K562 (cell line): Measurements from ENCODE around the gene RSBN1L. TPM values are rescaled to one million over a fixed set of nuclear protein-coding genes. Genes with fewer than 3 reads are reported as not detected.

Experiments used
- E2F1 ChIP-seq: sonication (generic); formaldehyde crosslinking; IDR thresholded peaks from 2 replicates; pipeline ENCODE4 v1.8.1; 2023; ENCODE audit warnings: mild to moderate bottlenecking, missing genetic modification reagents, moderate library complexity
- ELF1 ChIP-seq: fragments of 200-800 bp; sonication (Bioruptor generic); IDR thresholded peaks from 2 replicates; pipeline ENCODE4 v1.6.1; 2016; ENCODE audit warnings: missing genetic modification characterization, missing compliant biosample characterization
- ETV6 ChIP-seq, 3 experiments: fragments of 150-350 bp in 1 of 3; sonication (generic) in 1 of 3; formaldehyde crosslinking in 1 of 3; IDR thresholded peaks; 2 replicates each; pipeline versions ENCODE4 v1.6.1 to v1.8.0; 2014 to 2022; ENCODE audit warnings: borderline replicate concordance in 2 of 3, low read depth in 2 of 3, antibody characterized with exemption in 1 of 3, low read length in 1 of 3, mild to moderate bottlenecking in 1 of 3, missing genetic modification reagents in 1 of 3
- EWSR1 ChIP-seq: fragments of 450-650 bp; IDR thresholded peaks from 2 replicates; pipeline ENCODE4 v1.6.1; 2018; ENCODE audit warnings: borderline replicate concordance, mild to moderate bottlenecking, low read depth, moderate library complexity; ENCODE audit not compliant: partially characterized antibody
- NELFE ChIP-seq: IDR thresholded peaks from 2 replicates; pipeline ENCODE4 v1.6.1; 2011; ENCODE audit warnings: mild to moderate bottlenecking; ENCODE audit not compliant: insufficient read depth, insufficient read length
- RBM34 ChIP-seq: fragments of 200-400 bp; formaldehyde crosslinking; IDR thresholded peaks from 2 replicates; pipeline ENCODE4 v1.6.1; 2018; ENCODE audit warnings: low read length, borderline replicate concordance; ENCODE audit not compliant: insufficient read depth
- RNF2 ChIP-seq: sonication (generic); IDR thresholded peaks from 2 replicates; pipeline ENCODE4 v1.6.1; 2016
- RUNX1 ChIP-seq: sonication (generic); IDR thresholded peaks from 2 replicates; pipeline ENCODE4 v1.6.1; 2016; ENCODE audit warnings: antibody characterized with exemption, low read depth
- SMAD1 ChIP-seq: fragments of 150-350 bp; IDR thresholded peaks from 2 replicates; pipeline ENCODE4 v1.6.1; 2014; ENCODE audit warnings: low read length, low read depth; ENCODE audit not compliant: partially characterized antibody
- SMAD4 ChIP-seq: fragments of 250-450 bp; sonication (Bioruptor Pico); conservative IDR thresholded peaks from 2 replicates; pipeline ENCODE4 v1.8.0; 2021; ENCODE audit warnings: inconsistent platforms, mild to moderate bottlenecking, moderate library complexity
- SRSF9 ChIP-seq: fragments of 200-400 bp; formaldehyde crosslinking; IDR thresholded peaks from 2 replicates; pipeline ENCODE4 v1.6.1; 2017; ENCODE audit warnings: low read depth, low read length, borderline replicate concordance
- TAL1 ChIP-seq: fragments of 450-650 bp; IDR thresholded peaks from 2 replicates; pipeline ENCODE4 v1.6.1; 2016; ENCODE audit warnings: mild to moderate bottlenecking
- TEAD4 ChIP-seq, 2 experiments: sonication (generic) in 1 of 2; formaldehyde crosslinking in 1 of 2; IDR thresholded peaks; 2 replicates each; pipeline versions ENCODE4 v1.6.1 to v1.8.0; 2012 to 2022; ENCODE audit warnings: borderline replicate concordance in 1 of 2, inconsistent platforms in 1 of 2, low read length in 1 of 2, mild to moderate bottlenecking in 1 of 2, missing genetic modification reagents in 1 of 2
- TRIM28 ChIP-seq: fragments of 450-650 bp; IDR thresholded peaks from 2 replicates; pipeline ENCODE4 v1.6.1; 2017
- ZNF311 ChIP-seq: fragments of 250-450 bp; sonication (Bioruptor Pico); IDR thresholded peaks from 2 replicates; pipeline ENCODE4 v1.4.0; 2020; ENCODE audit warnings: mild to moderate bottlenecking, moderate library complexity
- polyA plus RNA-seq, 8 experiments: library from polyadenylated mRNA; depleted of rRNA in 4 of 8; stranded (reverse) in 5 of 8; unstranded in 3 of 8; fragments of >200 nt; fragmentation: Nextera tagmentation in 2 of 8; fragmentation: Illumina TruSeq in 1 of 8; extraction: Ambion mirVana in 2 of 8; extraction: Trizol in 1 of 8; gene quantifications; 2 replicates each; pipeline versions ENCODE4 v1.2.1 to v1.2.3, GENCODE V29; 2011 to 2014; ENCODE audit warnings: inconsistent platforms in 1 of 8, missing spikeins in 1 of 8
- total RNA-seq, 7 experiments: library from RNA; depleted of rRNA in 6 of 7; stranded (reverse); fragments of >200 nt in 6 of 7; fragmentation: Illumina TruSeq in 2 of 7; extraction: Trizol in 2 of 7; gene quantifications; 2 replicates each; pipeline versions ENCODE4 v1.2.1 to v1.2.3, GENCODE V29; 2011 to 2021; ENCODE audit warnings: low replicate concordance in 1 of 7
- TF ChIP-seq, protein P1 (sequence below): fragments of 450-650 bp; formaldehyde crosslinking; IDR thresholded peaks from 2 replicates; pipeline ENCODE4 v1.4.0; 2020; ENCODE audit warnings: mild to moderate bottlenecking, mixed read lengths
- TF ChIP-seq, protein P2 (sequence below), 2 experiments: fragments of 450-650 bp; formaldehyde crosslinking in 1 of 2; IDR thresholded peaks; 2 replicates each; pipeline versions ENCODE4 v1.4.0 to v1.6.1; 2014 to 2020; ENCODE audit warnings: mild to moderate bottlenecking in 2 of 2, borderline replicate concordance in 1 of 2, low read depth in 1 of 2

Gene RSBN1L
- total and polyA plus RNA-seq, 9 of the 15 experiments (the other 6 are each of a cell fraction or from before 2014, with no cell fraction given) = 6.2 to 35.2 (median 20.1) TPM

DNA sequence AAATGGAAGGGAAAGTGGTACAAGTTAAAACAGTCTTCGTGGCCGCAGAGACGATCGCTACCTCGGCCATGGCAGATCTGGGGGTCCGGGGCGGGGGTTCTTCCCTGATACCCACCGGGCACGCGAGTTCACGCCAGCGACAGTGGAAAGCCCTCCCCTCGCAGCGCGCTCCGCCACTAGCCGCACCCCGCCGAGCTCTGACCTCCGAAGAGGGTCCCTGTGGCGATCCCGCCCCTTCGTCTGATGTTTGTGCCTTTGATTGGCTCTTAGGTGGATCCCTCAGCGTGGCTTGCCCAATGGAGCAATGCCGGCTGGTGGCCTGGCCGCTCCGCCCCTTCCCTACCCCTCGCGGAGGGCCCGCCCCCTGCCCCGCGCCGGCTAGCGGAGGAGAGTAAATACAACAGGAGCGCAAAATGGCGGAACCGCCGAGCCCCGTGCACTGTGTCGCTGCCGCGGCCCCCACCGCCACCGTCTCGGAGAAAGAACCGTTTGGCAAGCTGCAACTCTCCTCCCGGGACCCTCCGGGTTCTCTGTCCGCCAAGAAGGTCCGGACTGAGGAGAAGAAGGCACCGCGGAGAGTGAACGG lies at the start of gene RSBN1L (continued):
- TF ChIP-seq, protein P1, sequence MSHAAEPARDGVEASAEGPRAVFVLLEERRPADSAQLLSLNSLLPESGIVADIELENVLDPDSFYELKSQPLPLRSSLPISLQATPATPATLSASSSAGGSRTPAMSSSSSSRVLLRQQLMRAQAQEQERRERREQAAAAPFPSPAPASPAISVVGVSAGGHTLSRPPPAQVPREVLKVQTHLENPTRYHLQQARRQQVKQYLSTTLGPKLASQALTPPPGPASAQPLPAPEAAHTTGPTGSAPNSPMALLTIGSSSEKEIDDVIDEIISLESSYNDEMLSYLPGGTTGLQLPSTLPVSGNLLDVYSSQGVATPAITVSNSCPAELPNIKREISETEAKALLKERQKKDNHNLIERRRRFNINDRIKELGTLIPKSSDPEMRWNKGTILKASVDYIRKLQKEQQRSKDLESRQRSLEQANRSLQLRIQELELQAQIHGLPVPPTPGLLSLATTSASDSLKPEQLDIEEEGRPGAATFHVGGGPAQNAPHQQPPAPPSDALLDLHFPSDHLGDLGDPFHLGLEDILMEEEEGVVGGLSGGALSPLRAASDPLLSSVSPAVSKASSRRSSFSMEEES (CRISPR knock-in tag) = no peak
- TF ChIP-seq ELF1 (tag) (no peak), TEAD4 (IDR thresholded peaks at IDR 0.05; ENCODE audit: low read length) (0 out of 2 replicates have a peak, but pooled peaks have one; percentile 29), TEAD4 (CRISPR knock-in tag; IDR thresholded peaks at IDR 0.05; ENCODE audit: borderline replicate concordance) (no peak), ETV6 (IDR thresholded peaks at IDR 0.05; ENCODE audit: borderline replicate concordance in 1 of 2, low read depth in 2 of 2, low read length in 1 of 2) (no peak), ETV6 (CRISPR knock-in tag; IDR thresholded peaks at IDR 0.05; ENCODE audit: borderline replicate concordance) (no peak), RBM34 (no peak), ZNF311 (CRISPR knock-in tag) (no peak), EWSR1 (no peak), SMAD1 (peak; percentile 28), TAL1 (no peak), E2F1 (no peak; the same call in 1 of the 2 replicates), SMAD4 (no peak), NELFE (no peak), SRSF9 (no peak), RNF2 (no peak), TRIM28 (no peak), RUNX1 (no peak)
- TF ChIP-seq, protein P2, sequence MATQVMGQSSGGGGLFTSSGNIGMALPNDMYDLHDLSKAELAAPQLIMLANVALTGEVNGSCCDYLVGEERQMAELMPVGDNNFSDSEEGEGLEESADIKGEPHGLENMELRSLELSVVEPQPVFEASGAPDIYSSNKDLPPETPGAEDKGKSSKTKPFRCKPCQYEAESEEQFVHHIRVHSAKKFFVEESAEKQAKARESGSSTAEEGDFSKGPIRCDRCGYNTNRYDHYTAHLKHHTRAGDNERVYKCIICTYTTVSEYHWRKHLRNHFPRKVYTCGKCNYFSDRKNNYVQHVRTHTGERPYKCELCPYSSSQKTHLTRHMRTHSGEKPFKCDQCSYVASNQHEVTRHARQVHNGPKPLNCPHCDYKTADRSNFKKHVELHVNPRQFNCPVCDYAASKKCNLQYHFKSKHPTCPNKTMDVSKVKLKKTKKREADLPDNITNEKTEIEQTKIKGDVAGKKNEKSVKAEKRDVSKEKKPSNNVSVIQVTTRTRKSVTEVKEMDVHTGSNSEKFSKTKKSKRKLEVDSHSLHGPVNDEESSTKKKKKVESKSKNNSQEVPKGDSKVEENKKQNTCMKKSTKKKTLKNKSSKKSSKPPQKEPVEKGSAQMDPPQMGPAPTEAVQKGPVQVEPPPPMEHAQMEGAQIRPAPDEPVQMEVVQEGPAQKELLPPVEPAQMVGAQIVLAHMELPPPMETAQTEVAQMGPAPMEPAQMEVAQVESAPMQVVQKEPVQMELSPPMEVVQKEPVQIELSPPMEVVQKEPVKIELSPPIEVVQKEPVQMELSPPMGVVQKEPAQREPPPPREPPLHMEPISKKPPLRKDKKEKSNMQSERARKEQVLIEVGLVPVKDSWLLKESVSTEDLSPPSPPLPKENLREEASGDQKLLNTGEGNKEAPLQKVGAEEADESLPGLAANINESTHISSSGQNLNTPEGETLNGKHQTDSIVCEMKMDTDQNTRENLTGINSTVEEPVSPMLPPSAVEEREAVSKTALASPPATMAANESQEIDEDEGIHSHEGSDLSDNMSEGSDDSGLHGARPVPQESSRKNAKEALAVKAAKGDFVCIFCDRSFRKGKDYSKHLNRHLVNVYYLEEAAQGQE (IDR thresholded peaks at IDR 0.05; ENCODE audit: borderline replicate concordance) = no peak
- TF ChIP-seq, protein P2 (CRISPR knock-in tag; IDR thresholded peaks at IDR 0.05; ENCODE audit: low read depth) = no peak
